HG02623 (cell line): ENCODE data around the gene EBP.

Source experiments
- ATAC-seq: cut with Tn5 transposase; IDR thresholded peaks from one replicate; pipeline ENCODE4 v1.9.1; 2021; ENCODE audit warnings: moderate library complexity; ENCODE audit not compliant: unreplicated experiment

Gene EBP

GRCh38 chrX:48574270-48575266 lies 53.0 kb downstream of the EBP start, which contains the start of gene RBM3:
Gene RBM3, plus strand, starts transcription at chrX:48574484. Its CDS starts 697 bp downstream, at chrX:48575181.
- peak; percentile 85 for ATAC-seq

- ATAC-seq = no peak
These were observed 54.0 kb downstream of the EBP start for GRCh38 chrX:48575642-48576041.

GRCh38 chrX:48576108-48576507 lies 54.5 kb downstream of the EBP start:
- no peak for ATAC-seq
